ENCODE data around the gene THEM4.
"Not testable (repeated sequence)": the region's sequence is repeated elsewhere in the genome, so short reads cannot be mapped to it uniquely, and the experiment has no call there.

The THEM4 gene

DNA sequence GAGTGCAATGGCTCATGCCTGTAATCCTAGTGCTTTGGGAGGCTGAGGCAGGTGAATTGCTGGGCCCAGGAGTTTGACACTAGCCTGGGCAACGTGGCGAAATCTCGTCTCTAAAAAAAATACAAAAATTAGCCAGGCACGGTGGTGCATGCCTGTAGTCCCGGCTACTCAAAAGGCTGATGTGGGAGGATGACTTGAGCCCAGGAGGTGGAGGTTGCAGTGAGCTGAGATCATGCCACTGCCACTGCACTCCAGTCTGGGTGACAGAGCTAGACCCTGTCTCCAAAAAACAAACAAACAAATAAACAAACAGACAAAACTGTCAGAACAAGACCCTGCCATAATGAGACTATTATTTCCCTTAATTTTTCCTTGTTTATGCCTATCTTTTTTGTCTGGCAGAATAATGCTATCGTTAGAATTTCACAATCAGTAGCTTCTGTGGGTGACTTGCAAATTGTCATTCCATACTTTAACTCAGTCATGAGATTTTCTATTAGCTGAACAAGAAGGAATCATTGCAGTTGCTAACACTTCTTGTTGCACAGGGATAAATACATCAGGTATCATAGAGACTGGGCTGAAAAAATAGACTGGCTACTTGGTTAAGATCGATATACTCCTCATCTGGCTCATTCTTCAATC is 7.5 kb upstream of the THEM4 start:
- DNase-seq (ENCODE audit: extremely low read depth, low read depth): no peak
- TF ChIP-seq, protein P1, sequence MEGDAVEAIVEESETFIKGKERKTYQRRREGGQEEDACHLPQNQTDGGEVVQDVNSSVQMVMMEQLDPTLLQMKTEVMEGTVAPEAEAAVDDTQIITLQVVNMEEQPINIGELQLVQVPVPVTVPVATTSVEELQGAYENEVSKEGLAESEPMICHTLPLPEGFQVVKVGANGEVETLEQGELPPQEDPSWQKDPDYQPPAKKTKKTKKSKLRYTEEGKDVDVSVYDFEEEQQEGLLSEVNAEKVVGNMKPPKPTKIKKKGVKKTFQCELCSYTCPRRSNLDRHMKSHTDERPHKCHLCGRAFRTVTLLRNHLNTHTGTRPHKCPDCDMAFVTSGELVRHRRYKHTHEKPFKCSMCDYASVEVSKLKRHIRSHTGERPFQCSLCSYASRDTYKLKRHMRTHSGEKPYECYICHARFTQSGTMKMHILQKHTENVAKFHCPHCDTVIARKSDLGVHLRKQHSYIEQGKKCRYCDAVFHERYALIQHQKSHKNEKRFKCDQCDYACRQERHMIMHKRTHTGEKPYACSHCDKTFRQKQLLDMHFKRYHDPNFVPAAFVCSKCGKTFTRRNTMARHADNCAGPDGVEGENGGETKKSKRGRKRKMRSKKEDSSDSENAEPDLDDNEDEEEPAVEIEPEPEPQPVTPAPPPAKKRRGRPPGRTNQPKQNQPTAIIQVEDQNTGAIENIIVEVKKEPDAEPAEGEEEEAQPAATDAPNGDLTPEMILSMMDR (IDR thresholded peaks at IDR 0.05; ENCODE audit: low read depth, low read length, missing control alignments): no peak
- no peak overlapping the region for H3K4me3 ChIP-seq (replicated peaks; ENCODE audit: low read depth, low read length)

DNA sequence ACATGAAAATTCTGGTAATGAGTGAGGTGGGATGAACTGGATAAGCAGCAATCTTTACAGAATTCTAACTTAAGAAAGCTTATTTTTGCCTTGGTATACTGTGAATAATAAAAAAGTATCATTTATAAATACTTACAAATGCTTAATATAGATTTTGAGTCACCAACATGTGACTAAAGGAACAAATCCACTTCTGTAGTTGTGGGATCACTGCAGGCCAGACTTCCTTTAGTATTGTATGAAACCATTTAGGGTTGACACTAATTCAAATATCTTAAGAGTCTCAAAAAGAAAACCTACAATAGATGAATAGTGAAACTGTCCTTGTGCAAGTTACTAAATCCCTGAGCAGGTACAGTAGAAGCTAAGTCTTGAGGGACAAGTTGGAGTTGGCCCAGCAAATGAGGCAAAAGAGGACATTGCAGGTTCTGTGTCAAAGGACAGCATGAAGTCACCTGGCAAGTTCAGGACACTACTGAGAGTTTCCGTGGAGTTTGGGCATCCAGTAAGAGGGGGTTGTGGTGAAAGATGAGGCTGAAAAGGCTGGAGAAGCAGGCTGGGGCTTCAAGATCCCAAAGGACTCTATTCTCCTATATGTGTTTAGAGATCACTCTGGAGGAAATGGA is 5.9 kb upstream of the THEM4 start:
- no peak for DNase-seq (ENCODE audit: extremely low read depth, low read depth)
- TF ChIP-seq, protein P1 (IDR thresholded peaks at IDR 0.05; ENCODE audit: low read depth, low read length, missing control alignments): no peak
- no peak overlapping the region for H3K4me3 ChIP-seq (replicated peaks; ENCODE audit: low read depth, low read length)

DNA sequence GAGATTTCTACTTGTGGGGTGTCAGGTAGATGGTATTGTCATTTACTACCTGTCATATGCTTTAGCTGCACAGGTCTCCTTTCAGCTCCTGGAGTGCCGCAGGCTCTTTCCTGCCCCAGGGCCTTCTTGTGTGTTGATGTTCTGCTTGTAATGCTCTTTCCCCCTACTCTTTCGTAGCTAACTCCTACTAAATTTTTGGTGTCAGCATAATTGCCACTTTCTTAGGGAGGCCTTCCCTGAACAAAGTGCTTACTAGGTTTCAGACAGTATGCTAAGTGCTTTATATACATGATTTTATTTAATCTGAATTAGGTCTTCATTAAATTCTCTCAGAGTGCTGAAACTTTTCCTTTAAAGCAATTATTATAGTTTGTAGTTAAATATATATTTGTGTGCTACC is 4.8 kb upstream of the THEM4 start:
- TF ChIP-seq, protein P1 (IDR thresholded peaks at IDR 0.05; ENCODE audit: low read depth, low read length, missing control alignments): no peak
- no peak for DNase-seq (ENCODE audit: extremely low read depth, low read depth)
- no peak overlapping the region for H3K4me3 ChIP-seq (replicated peaks; ENCODE audit: low read depth, low read length)

DNA sequence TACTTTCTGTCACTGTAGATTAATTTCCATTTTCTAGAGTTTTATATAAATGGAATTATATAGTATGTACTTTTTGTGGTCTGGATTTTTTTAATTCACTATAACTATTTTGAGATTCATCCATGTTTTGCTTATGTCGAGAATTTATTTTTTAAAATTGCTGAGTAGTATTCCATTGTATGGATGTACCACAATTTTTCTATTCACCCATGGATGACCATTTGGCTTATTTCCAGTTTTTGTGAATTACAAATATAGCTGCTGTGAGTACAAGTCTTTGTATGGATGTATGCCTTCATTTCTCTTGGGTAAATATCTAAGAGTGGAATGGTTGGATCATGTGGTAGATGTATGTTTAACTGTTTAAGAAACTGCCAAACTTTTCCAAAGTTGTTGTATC is 3.7 kb upstream of the THEM4 start:
- H3K4me3 ChIP-seq (replicated peaks; ENCODE audit: low read depth, low read length): no peak overlapping the region
- DNase-seq (ENCODE audit: extremely low read depth, low read depth): no peak
- TF ChIP-seq, protein P1 (IDR thresholded peaks at IDR 0.05; ENCODE audit: low read depth, low read length, missing control alignments): no peak

DNA sequence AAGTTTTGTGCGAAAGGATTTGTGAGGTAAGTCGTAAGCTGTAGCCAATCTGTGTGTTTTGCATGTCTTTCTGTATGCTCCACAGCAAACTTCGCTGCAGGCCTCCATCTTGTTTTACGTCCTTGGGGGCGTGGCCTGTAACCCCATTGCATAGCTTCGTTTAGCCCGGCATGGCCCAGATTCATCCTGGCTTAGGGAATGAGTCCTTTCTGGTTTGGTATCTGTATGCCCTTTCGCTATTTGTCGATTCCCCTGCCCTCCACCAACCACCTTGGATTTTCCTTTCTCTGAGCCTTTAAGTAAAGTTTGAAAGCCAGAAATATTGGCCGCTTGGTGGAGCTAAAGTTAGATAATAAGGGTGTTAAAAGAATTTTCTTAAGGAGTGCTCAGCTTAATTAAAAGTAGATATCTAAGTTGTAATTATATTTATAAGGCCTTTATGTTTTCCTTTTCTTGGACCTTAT is 1.1 kb downstream of the THEM4 start:
- TF ChIP-seq, protein P1 (IDR thresholded peaks at IDR 0.05; ENCODE audit: low read depth, low read length, missing control alignments): peak; percentile 14
- H3K4me3 ChIP-seq (replicated peaks; ENCODE audit: low read depth, low read length): peak overlapping the region; percentile 61
- no peak for DNase-seq (ENCODE audit: extremely low read depth, low read depth)

DNA sequence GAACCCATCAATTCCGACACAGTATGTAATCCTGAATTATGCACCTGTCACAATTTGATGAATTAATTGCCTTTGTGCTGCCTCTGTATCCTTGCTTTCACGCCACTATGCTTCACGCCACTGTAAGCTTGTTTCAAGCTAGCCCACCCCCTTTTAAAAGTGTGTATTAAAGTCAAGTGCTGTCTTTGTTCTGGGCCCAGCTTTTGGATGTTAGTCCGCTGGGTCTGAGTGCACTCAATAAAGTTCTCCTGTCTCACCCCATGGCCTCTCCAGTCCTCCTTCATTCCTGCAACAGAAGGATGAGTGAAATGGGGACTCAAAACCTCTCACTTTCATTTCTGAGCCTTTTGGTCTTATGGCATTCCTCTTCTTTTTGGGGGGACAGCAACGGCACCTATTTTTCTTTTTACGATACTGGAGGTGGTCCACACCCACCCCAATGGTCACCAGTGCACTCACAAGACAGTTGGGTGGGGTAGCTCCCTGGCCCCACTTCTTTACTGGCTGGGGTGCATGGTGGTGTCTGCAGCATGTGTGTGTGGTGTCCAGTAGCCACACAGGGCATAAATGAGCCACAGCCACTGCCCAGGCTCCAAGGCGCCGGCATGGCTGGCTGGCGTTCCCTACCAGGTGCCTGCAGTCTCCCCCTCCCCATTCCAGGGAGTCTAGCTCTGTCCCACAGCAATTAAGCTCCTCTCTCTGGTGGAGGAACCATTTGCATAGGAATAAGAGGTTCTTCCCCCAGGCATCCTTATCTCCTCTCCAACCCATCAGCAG is 1.8 kb downstream of the THEM4 start:
- no peak for DNase-seq (ENCODE audit: extremely low read depth, low read depth)
- TF ChIP-seq, protein P1 (IDR thresholded peaks at IDR 0.05; ENCODE audit: low read depth, low read length, missing control alignments): no peak
- H3K4me3 ChIP-seq (replicated peaks; ENCODE audit: low read depth, low read length): no peak overlapping the region

DNA sequence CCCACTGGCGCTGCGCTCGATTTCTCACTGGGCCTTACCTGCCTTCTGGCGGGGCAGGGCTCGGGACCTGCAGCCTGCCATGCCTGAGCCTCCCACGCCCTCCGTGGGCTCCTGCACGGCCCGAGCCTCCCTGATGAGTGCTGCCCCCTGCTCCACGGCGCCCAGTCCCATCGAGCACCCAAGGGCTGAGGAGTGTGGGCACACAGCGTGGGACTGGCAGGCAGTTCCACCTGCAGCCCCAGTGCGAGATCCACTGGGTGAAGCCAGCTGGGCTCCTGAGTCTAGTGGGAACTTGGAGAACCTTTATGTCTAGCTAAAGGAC is 3.0 kb downstream of the THEM4 start:
- H3K4me3 ChIP-seq (replicated peaks; ENCODE audit: low read depth, low read length); DNase-seq (ENCODE audit: extremely low read depth, low read depth): not testable (repeated sequence)

DNA sequence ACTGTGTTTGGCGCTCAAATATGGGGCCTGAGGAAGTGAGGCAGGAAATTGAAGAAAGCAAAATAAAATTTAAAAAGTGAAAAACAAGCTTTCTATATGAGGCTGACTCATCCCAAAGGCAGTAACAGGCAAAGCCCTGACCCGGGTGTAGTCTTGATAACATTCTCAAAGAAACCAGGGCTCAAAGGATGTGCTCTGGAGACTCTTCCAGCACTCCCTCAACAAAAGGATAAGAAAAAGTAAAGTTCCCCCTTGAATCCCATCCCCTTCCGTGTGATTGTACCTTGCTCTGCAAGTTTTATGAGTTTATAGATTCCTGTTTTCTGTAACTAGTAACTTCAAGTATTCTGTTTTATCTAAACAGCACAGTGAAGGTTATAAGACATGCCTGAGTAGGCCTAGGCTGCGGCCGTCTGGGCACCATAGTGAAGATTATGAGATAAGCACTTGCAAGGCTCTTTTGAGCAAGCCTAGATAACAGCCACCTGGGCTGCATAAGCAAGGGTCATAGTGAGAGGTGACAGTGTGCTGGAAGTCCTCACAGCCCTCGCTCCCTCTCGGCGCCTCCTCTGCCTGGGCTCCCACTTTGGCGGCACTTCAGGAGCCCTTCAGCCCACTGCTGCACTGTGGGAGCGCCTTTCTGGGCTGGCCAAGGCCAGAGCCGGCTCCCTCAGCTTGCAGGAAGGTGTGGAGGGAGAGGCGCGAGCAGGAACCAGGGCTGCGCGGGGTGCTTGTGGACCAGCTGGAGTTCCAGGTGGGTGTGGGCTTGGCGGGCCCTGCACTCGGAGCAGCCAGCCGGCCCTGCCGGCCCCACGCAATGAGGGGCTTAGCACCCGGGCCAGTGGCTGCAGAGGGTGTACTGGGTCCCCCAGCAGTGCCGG is 3.6 kb downstream of the THEM4 start:
- not testable (repeated sequence) for H3K4me3 ChIP-seq (replicated peaks; ENCODE audit: low read depth, low read length); DNase-seq (ENCODE audit: extremely low read depth, low read depth)

All from HFF-Myc (cell line).